A549 (cell line): ENCODE measurements around the gene CDH26. TPM values are rescaled to one million over a fixed set of nuclear protein-coding genes. Genes with fewer than 3 reads are reported as not detected.

Experiments
- ATAC-seq, 2 experiments: fragments of 200-7000 bp in 1 of 2; fragments of >200 bp in 1 of 2; cut with Nextera tagmentation in 1 of 2; cut with Tn5 transposase in 1 of 2; 3 replicates each; pipeline versions ENCODE4 v1.8.0 to v1.9.1; 2018 to 2020; ENCODE audit warnings: mild to moderate bottlenecking in 1 of 2, moderate library complexity in 1 of 2
- CTCF ChIA-PET: fragments of 300-600 bp; sonication (Branson Sonifier 250); formaldehyde crosslinking; extraction: SDS; loops from one replicate; lab custom pipeline; 2021; ENCODE audit warnings: antibody characterized with exemption, inconsistent platforms; lab: Yijun Ruan, JAX
- POLR2A ChIA-PET: fragments of 350-600 bp; formaldehyde crosslinking; extraction: SDS; loops from one replicate; lab custom pipeline; 2021; ENCODE audit warnings: antibody characterized with exemption, inconsistent platforms; lab: Yijun Ruan, JAX
- DNase-seq, 2 experiments: peaks; one replicate each; pipeline versions ENCODE4 v3.0.0 to v3.0.0-alpha.2; 2011 to 2016; ENCODE audit warnings: low read depth in 1 of 2, low spot score in 1 of 2
- FAIRE-seq: peaks from 2 replicates; lab custom pipeline; 2011; peaks lifted over from hg19 to GRCh38; lab: Jason Lieb, UNC
- H3K27ac ChIP-seq, 2 experiments: fragments of >200 bp; sonication (Bioruptor Twin); formaldehyde crosslinking; 3 replicates each; pipeline ENCODE4 v1.5.1; 2016 to 2017
- H3K4me1 ChIP-seq: fragments of >200 bp; sonication (Bioruptor Twin); formaldehyde crosslinking; 3 replicates; pipeline ENCODE4 v1.6.1; 2016
- H3K4me2 ChIP-seq: fragments of >200 bp; sonication (Bioruptor Twin); formaldehyde crosslinking; 3 replicates; pipeline ENCODE4 v1.6.1; 2016
- H3K4me3 ChIP-seq: fragments of >200 bp; sonication (Bioruptor Twin); formaldehyde crosslinking; 3 replicates; pipeline ENCODE4 v1.5.1; 2016
- H3K9me3 ChIP-seq: fragments of >200 bp; sonication (Bioruptor Twin); formaldehyde crosslinking; 3 replicates; pipeline ENCODE4 v1.6.1; 2016
- CBX2 ChIP-seq: fragments of 200-600 bp; sonication (generic); IDR thresholded peaks from 2 replicates; pipeline ENCODE4 v1.6.1; 2016; ENCODE audit warnings: low read depth, mild to moderate bottlenecking, borderline replicate concordance
- CHD2 ChIP-seq: fragments of 150-350 bp; IDR thresholded peaks from 2 replicates; pipeline ENCODE4 v1.6.1; 2014; ENCODE audit warnings: low read length; ENCODE audit not compliant: partially characterized antibody
- EHF ChIP-seq: fragments of 250-450 bp; sonication (Bioruptor Pico); IDR thresholded peaks from 2 replicates; pipeline ENCODE4 v1.5.0; 2020; ENCODE audit warnings: mild to moderate bottlenecking
- EHMT2 ChIP-seq: fragments of 200-600 bp; sonication (generic); IDR thresholded peaks from 2 replicates; pipeline ENCODE4 v1.6.1; 2016; ENCODE audit warnings: antibody characterized with exemption, low read depth, mild to moderate bottlenecking, moderate library complexity
- FOSB ChIP-seq: fragments of 250-450 bp; sonication (Bioruptor Pico); IDR thresholded peaks from 2 replicates; pipeline ENCODE4 v1.5.0; 2020; ENCODE audit warnings: mild to moderate bottlenecking, moderate library complexity
- HOXB13 ChIP-seq: fragments of 250-450 bp; sonication (Bioruptor Pico); IDR thresholded peaks from 2 replicates; pipeline ENCODE4 v1.5.0; 2020; ENCODE audit warnings: low read depth, mild to moderate bottlenecking, moderate library complexity
- HOXB5 ChIP-seq: fragments of 250-450 bp; sonication (Bioruptor Pico); IDR thresholded peaks from 2 replicates; pipeline ENCODE4 v1.5.0; 2020; ENCODE audit warnings: mild to moderate bottlenecking, moderate library complexity
- JUN ChIP-seq, 2 experiments: fragments of >200 bp; sonication (Bioruptor Twin); formaldehyde crosslinking; IDR thresholded peaks; 2 replicates in 1 of 2; 3 replicates in 1 of 2; pipeline ENCODE4 v1.6.1; 2016 to 2017
- MAFK ChIP-seq: fragments of 450-650 bp; IDR thresholded peaks from 2 replicates; pipeline ENCODE4 v1.6.1; 2014; ENCODE audit not compliant: partially characterized antibody
- MYC ChIP-seq: IDR thresholded peaks from 2 replicates; pipeline ENCODE4 v1.6.1; 2012; ENCODE audit warnings: mild to moderate bottlenecking, inconsistent platforms, low read length, improper control_type of control experiment, borderline replicate concordance
- NFE2L2 ChIP-seq: fragments of 150-350 bp; conservative IDR thresholded peaks from 2 replicates; pipeline ENCODE4 v1.6.1; 2014; ENCODE audit warnings: low read length
- NR3C1 ChIP-seq: fragments of >200 bp; sonication (Bioruptor Twin); formaldehyde crosslinking; IDR thresholded peaks from 3 replicates; pipeline ENCODE4 v1.6.1; 2017
- POLR2AphosphoS2 ChIP-seq: conservative IDR thresholded peaks from 2 replicates; pipeline ENCODE4 v1.6.1; 2012; ENCODE audit warnings: low read length, improper control_type of control experiment, inconsistent platforms
- RARB ChIP-seq: fragments of 250-450 bp; sonication (Bioruptor Pico); IDR thresholded peaks from 2 replicates; pipeline ENCODE4 v1.8.0; 2021; ENCODE audit warnings: mild to moderate bottlenecking, moderate library complexity
- RCOR1 ChIP-seq: fragments of 150-350 bp; IDR thresholded peaks from 2 replicates; pipeline ENCODE4 v1.6.1; 2014; ENCODE audit warnings: antibody characterized with exemption, low read length, low read depth
- RFX5 ChIP-seq: fragments of 450-650 bp; IDR thresholded peaks from 2 replicates; pipeline ENCODE4 v1.7.1; 2014; ENCODE audit warnings: antibody characterized with exemption, mild to moderate bottlenecking, moderate library complexity
- RNF2 ChIP-seq: fragments of 200-600 bp; sonication (generic); IDR thresholded peaks from 2 replicates; pipeline ENCODE4 v1.6.1; 2016; ENCODE audit warnings: low read depth, mild to moderate bottlenecking, antibody characterized with exemption, moderate library complexity, borderline replicate concordance
- SREBF2 ChIP-seq: fragments of 450-650 bp; IDR thresholded peaks from 2 replicates; pipeline ENCODE4 v1.6.1; 2014; ENCODE audit warnings: mild to moderate bottlenecking, moderate library complexity
- ZNF302 ChIP-seq: fragments of 250-450 bp; sonication (Bioruptor Pico); IDR thresholded peaks from 2 replicates; pipeline ENCODE4 v1.9.0; 2021; ENCODE audit warnings: inconsistent platforms, mild to moderate bottlenecking, moderate library complexity
- whole genome bisulfite sequencing: methylation state at CpG from one replicate; pipeline ENCODE4 v1.1.6; 2017; ENCODE audit errors: missing lambda C conversion rate; 5-methylcytosine and 5-hydroxymethylcytosine counted together
- polyA plus RNA-seq, 4 experiments: library from polyadenylated mRNA; depleted of rRNA in 3 of 4; stranded (reverse); fragments of >200 nt; fragmentation: RNase III in 1 of 4; extraction: RNeasy Plus Mini Kit Qiagen cat#74134 plus additional on column Dnase treatment in 1 of 4; gene quantifications; 2 replicates in 3 of 4; 3 replicates in 1 of 4; pipeline ENCODE4 v1.2.3, GENCODE V29; 2011 to 2017
- TF ChIP-seq, protein P1 (sequence below): fragments of >200 bp; sonication (Bioruptor Twin); formaldehyde crosslinking; IDR thresholded peaks from 3 replicates; pipeline ENCODE4 v1.5.1; 2016
- TF ChIP-seq, protein P2 (sequence below): IDR thresholded peaks from 2 replicates; pipeline ENCODE4 v1.6.1; 2012
- TF ChIP-seq, protein P3 (sequence below): fragments of 200-600 bp; sonication (generic); IDR thresholded peaks from 2 replicates; pipeline ENCODE4 v1.6.1; 2016; ENCODE audit warnings: antibody characterized with exemption, mild to moderate bottlenecking, moderate library complexity
- TF ChIP-seq, protein P4 (sequence below): fragments of 250-450 bp; sonication (Bioruptor Pico); IDR thresholded peaks from 2 replicates; pipeline ENCODE4 v1.5.0; 2021; ENCODE audit warnings: mild to moderate bottlenecking, moderate library complexity, borderline replicate concordance
- TF ChIP-seq, protein P5 (sequence below): fragments of 150-350 bp; IDR thresholded peaks from 2 replicates; pipeline ENCODE4 v1.6.1; 2014; ENCODE audit warnings: low read depth, mild to moderate bottlenecking, low read length

The CDH26 gene
- polyA plus RNA-seq, 2 of the 4 experiments (the other 2 are of a cell fraction) = 0.27 to 0.57 TPM

DNA sequence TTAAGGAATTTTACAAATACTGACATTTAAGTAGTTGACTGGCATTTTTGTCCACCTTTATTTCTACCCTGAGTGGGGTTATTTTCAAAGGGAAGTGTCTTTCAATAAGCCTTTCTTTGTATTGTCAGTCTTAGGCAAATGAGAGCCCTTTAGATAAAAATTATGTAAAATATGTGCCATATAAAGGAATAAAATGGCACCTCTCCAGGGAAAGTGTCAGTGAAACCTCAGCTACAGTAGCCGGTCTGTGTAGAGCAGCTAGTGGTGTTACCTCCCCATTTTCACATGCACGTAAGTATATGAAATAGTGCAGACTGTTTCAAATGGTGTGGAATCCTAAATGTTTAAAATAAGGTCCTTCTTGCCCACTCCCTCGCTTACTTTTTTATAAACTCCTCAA, 13.0 kb upstream of the CDH26 start:
- H3K27ac ChIP-seq = no peak overlapping the region
- WGBS = 91% methylated on average over 3 of the region's 3 CpGs
- ATAC-seq = no peak
- no peak overlapping the region for H3K4me2 ChIP-seq
- ChIA-PET POLR2A (no interaction called here), CTCF (interaction anchor here (1.0 to 9.6 kb wide), 4 partner anchors 10 to 112 kb away, joined by 3 to 73 read pairs (median 8); partner anchors contain the start of gene SYCP2)
- no peaks in the 10 kb centered on the region for H3K9me3 ChIP-seq
- FAIRE-seq = no peak
- H3K4me3 ChIP-seq = no peak overlapping the region
- no peak for DNase-seq
- peaks cover 11% of the 10 kb centered on the region for H3K4me1 ChIP-seq
- TF ChIP-seq MYC = no peak
- no peak for TF ChIP-seq ZNF302 (CRISPR knock-in tag)
- TF ChIP-seq, protein P1, sequence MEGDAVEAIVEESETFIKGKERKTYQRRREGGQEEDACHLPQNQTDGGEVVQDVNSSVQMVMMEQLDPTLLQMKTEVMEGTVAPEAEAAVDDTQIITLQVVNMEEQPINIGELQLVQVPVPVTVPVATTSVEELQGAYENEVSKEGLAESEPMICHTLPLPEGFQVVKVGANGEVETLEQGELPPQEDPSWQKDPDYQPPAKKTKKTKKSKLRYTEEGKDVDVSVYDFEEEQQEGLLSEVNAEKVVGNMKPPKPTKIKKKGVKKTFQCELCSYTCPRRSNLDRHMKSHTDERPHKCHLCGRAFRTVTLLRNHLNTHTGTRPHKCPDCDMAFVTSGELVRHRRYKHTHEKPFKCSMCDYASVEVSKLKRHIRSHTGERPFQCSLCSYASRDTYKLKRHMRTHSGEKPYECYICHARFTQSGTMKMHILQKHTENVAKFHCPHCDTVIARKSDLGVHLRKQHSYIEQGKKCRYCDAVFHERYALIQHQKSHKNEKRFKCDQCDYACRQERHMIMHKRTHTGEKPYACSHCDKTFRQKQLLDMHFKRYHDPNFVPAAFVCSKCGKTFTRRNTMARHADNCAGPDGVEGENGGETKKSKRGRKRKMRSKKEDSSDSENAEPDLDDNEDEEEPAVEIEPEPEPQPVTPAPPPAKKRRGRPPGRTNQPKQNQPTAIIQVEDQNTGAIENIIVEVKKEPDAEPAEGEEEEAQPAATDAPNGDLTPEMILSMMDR = no peak
- TF ChIP-seq EHF = no peak
- TF ChIP-seq SREBF2 = no peak
- TF ChIP-seq HOXB5 (CRISPR knock-in tag) = no peak
- no peak for TF ChIP-seq RARB (CRISPR knock-in tag)
- no peak for TF ChIP-seq HOXB13 (CRISPR knock-in tag)
- TF ChIP-seq, protein P2, sequence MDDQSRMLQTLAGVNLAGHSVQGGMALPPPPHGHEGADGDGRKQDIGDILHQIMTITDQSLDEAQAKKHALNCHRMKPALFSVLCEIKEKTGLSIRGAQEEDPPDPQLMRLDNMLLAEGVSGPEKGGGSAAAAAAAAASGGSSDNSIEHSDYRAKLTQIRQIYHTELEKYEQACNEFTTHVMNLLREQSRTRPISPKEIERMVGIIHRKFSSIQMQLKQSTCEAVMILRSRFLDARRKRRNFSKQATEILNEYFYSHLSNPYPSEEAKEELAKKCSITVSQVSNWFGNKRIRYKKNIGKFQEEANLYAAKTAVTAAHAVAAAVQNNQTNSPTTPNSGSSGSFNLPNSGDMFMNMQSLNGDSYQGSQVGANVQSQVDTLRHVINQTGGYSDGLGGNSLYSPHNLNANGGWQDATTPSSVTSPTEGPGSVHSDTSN = no peak
- TF ChIP-seq CBX2 = no peak
- no peak for TF ChIP-seq CHD2
- no peak for TF ChIP-seq MAFK
- no peak for TF ChIP-seq JUN (IDR thresholded peaks at IDR 0.05)
- no peak for TF ChIP-seq NR3C1
- TF ChIP-seq NFE2L2 = no peak
- TF ChIP-seq, protein P3, sequence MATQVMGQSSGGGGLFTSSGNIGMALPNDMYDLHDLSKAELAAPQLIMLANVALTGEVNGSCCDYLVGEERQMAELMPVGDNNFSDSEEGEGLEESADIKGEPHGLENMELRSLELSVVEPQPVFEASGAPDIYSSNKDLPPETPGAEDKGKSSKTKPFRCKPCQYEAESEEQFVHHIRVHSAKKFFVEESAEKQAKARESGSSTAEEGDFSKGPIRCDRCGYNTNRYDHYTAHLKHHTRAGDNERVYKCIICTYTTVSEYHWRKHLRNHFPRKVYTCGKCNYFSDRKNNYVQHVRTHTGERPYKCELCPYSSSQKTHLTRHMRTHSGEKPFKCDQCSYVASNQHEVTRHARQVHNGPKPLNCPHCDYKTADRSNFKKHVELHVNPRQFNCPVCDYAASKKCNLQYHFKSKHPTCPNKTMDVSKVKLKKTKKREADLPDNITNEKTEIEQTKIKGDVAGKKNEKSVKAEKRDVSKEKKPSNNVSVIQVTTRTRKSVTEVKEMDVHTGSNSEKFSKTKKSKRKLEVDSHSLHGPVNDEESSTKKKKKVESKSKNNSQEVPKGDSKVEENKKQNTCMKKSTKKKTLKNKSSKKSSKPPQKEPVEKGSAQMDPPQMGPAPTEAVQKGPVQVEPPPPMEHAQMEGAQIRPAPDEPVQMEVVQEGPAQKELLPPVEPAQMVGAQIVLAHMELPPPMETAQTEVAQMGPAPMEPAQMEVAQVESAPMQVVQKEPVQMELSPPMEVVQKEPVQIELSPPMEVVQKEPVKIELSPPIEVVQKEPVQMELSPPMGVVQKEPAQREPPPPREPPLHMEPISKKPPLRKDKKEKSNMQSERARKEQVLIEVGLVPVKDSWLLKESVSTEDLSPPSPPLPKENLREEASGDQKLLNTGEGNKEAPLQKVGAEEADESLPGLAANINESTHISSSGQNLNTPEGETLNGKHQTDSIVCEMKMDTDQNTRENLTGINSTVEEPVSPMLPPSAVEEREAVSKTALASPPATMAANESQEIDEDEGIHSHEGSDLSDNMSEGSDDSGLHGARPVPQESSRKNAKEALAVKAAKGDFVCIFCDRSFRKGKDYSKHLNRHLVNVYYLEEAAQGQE = no peak
- TF ChIP-seq EHMT2 = no peak

DNA sequence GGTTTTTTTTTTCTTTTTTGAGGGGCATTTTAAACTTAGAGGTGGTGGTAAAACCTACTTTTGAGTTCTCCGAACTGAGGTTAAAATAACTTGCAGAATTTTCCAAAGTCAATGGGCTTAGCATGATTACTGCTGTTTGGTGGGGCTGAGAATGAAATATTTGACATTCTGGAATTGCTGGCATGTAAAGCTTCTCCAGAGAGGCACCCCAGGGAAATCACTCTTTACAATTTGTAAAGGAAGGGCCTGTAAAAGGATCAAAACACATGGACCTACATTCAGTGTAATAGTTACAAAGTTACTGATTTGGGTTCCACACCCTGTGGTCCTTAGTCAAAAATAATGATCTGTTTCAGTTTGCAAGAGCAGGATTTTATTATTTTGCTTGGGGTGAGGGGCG, 12.5 kb upstream of the CDH26 start:
- H3K9me3 ChIP-seq = no peaks in the 10 kb centered on the region
- no peak overlapping the region for H3K4me2 ChIP-seq
- ATAC-seq (no peak), FAIRE-seq (no peak), DNase-seq (no peak)
- POLR2A ChIA-PET = no interaction called here
- peaks cover 11% of the 10 kb centered on the region for H3K4me1 ChIP-seq
- WGBS = 95% methylated on average over 2 of the region's 2 CpGs
- no peak overlapping the region for H3K4me3 ChIP-seq
- H3K27ac ChIP-seq = no peak overlapping the region
- CTCF ChIA-PET = interaction anchor here (1.9 to 9.6 kb wide), 3 partner anchors 10 to 112 kb away, joined by 5 to 73 read pairs (median 11); partner anchors contain the start of gene SYCP2
- TF ChIP-seq SREBF2 (no peak), HOXB5 (CRISPR knock-in tag) (no peak), POLR2AphosphoS2 (no peak), ZNF302 (CRISPR knock-in tag) (no peak), FOSB (no peak), MYC (no peak), RNF2 (no peak), RCOR1 (no peak), HOXB13 (CRISPR knock-in tag) (no peak), RFX5 (no peak)
- TF ChIP-seq, protein P4, sequence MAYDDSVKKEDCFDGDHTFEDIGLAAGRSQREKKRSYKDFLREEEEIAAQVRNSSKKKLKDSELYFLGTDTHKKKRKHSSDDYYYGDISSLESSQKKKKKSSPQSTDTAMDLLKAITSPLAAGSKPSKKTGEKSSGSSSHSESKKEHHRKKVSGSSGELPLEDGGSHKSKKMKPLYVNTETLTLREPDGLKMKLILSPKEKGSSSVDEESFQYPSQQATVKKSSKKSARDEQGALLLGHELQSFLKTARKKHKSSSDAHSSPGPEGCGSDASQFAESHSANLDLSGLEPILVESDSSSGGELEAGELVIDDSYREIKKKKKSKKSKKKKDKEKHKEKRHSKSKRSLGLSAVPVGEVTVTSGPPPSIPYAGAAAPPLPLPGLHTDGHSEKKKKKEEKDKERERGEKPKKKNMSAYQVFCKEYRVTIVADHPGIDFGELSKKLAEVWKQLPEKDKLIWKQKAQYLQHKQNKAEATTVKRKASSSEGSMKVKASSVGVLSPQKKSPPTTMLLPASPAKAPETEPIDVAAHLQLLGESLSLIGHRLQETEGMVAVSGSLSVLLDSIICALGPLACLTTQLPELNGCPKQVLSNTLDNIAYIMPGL = no peak
- TF ChIP-seq, protein P1 = no peak
- TF ChIP-seq, protein P5, sequence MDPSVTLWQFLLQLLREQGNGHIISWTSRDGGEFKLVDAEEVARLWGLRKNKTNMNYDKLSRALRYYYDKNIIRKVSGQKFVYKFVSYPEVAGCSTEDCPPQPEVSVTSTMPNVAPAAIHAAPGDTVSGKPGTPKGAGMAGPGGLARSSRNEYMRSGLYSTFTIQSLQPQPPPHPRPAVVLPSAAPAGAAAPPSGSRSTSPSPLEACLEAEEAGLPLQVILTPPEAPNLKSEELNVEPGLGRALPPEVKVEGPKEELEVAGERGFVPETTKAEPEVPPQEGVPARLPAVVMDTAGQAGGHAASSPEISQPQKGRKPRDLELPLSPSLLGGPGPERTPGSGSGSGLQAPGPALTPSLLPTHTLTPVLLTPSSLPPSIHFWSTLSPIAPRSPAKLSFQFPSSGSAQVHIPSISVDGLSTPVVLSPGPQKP = no peak
